Peyer's patch (tissue), 4 donors: ENCODE results near the gene PDE6A. TPM values are rescaled to one million over a fixed set of nuclear protein-coding genes. Genes with fewer than 3 reads are reported as not detected.

ENCODE experiments used
- DNase-seq, 3 donors: peaks; one replicate each; pipeline ENCODE4 v3.0.0-alpha.2; 2017 to 2019
- H3K27ac ChIP-seq, 4 donors: fragments of 200-600 bp; sonication (generic); one replicate each; pipeline ENCODE4 v1.5.1; 2016 to 2019
- H3K27me3 ChIP-seq, 2 donors: fragments of 200-600 bp; sonication (generic); one replicate each; pipeline ENCODE4 v1.5.1; 2019
- H3K36me3 ChIP-seq, 3 donors: fragments of 200-600 bp; sonication (generic); one replicate each; pipeline ENCODE4 v1.5.1; 2016 to 2019
- H3K4me1 ChIP-seq, 4 donors: fragments of 200-600 bp; sonication (generic); one replicate each; pipeline ENCODE4 v1.5.1; 2016 to 2019
- H3K4me3 ChIP-seq, 4 donors: fragments of 200-600 bp; sonication (generic); 1 replicate in 3 of 4; 2 replicates in 1 of 4; pipeline ENCODE4 v1.5.1; 2016 to 2019; ENCODE audit warnings: mild to moderate bottlenecking in 1 of 4
- H3K9me3 ChIP-seq, 4 donors: fragments of 200-600 bp; sonication (generic); one replicate each; pipeline ENCODE4 v1.5.1; 2016 to 2019; ENCODE audit warnings: mild to moderate bottlenecking in 1 of 4
- POLR2A ChIP-seq, 2 donors: fragments of 450-650 bp; IDR thresholded peaks; one replicate each; pipeline ENCODE4 v1.5.1; 2017; ENCODE audit warnings: antibody characterized with exemption in 2 of 2, mild to moderate bottlenecking in 2 of 2, moderate library complexity in 2 of 2
- total RNA-seq, 4 donors: library from RNA; depleted of rRNA; stranded (reverse); fragments of >200 nt; gene quantifications; one replicate each; pipeline ENCODE4 v1.1.0, GENCODE V29; 2016
- TF ChIP-seq, protein P1 (sequence below), 6 experiments: fragments of 450-650 bp in 4 of 6; fragments of 200-600 bp in 2 of 6; sonication (generic) in 1 of 6; IDR thresholded peaks; one replicate each; pipeline ENCODE4 v1.5.1; 2017 to 2019; ENCODE audit warnings: antibody characterized with exemption in 6 of 6, mild to moderate bottlenecking in 3 of 6, moderate library complexity in 1 of 6

The PDE6A gene
- total RNA-seq, 4 donors from 2014 or later: not detected

DNA sequence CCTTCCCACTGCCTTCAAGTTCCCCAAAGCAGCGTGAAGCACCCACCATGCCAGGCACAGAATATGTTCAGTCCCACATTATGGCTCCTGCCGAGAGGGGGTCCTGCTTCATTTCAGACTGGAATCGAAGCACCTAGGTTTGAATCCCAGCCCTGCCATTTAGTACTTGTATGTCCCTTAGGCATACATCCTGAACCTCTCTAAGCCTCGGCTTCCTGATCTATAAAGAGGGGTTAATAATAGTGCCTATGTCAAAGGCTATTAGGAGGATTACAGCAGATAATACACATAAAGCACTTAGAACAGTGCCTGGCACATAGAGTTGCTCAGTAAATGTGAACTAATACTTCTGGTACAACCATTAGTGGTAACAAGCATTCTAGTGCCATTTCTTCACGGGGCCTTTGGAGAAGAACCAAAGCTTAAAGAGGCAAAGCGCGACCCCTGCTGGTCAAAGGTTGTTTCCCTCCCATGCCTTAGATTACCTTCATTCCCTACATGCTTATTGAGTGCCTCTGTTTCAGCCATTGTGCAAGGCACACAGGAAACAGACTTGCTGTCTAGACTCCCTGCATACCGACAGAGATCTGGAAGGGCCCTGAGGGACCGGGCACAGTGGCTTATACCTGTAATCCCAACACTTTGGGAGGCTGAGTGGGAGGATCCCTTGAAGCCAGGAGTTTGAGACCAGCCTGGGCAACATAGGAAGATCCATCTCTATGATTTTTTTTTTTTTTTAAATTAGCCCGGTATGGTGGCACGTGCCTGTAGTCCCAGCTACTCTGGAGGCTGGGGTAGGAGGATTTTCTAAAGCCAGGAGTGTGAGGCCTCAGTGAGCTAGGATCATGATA, 116.2 kb downstream of the PDE6A start:
- Histone ChIP-seq H3K36me3 (peaks cover 0 to 47% (median 0%) of the 10 kb centered on the region in 3 donors), H3K9me3 (no peaks in the 10 kb centered on the region), H3K4me1 (peaks cover 0 to 22% (median 0%) of the 10 kb centered on the region in 4 donors), H3K27me3 (no peaks in the 10 kb centered on the region), H3K27ac (peak overlapping the region in 1 of 4 donors; percentile 83), H3K4me3 (no peak overlapping the region)
- TF ChIP-seq, protein P1, sequence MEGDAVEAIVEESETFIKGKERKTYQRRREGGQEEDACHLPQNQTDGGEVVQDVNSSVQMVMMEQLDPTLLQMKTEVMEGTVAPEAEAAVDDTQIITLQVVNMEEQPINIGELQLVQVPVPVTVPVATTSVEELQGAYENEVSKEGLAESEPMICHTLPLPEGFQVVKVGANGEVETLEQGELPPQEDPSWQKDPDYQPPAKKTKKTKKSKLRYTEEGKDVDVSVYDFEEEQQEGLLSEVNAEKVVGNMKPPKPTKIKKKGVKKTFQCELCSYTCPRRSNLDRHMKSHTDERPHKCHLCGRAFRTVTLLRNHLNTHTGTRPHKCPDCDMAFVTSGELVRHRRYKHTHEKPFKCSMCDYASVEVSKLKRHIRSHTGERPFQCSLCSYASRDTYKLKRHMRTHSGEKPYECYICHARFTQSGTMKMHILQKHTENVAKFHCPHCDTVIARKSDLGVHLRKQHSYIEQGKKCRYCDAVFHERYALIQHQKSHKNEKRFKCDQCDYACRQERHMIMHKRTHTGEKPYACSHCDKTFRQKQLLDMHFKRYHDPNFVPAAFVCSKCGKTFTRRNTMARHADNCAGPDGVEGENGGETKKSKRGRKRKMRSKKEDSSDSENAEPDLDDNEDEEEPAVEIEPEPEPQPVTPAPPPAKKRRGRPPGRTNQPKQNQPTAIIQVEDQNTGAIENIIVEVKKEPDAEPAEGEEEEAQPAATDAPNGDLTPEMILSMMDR (IDR thresholded peaks at IDR 0.05): peak; percentile 77 to 96 (median 90)
- no peak for TF ChIP-seq POLR2A (IDR thresholded peaks at IDR 0.05)
- peak; percentile 80 to 96 (median 89) for DNase-seq

DNA sequence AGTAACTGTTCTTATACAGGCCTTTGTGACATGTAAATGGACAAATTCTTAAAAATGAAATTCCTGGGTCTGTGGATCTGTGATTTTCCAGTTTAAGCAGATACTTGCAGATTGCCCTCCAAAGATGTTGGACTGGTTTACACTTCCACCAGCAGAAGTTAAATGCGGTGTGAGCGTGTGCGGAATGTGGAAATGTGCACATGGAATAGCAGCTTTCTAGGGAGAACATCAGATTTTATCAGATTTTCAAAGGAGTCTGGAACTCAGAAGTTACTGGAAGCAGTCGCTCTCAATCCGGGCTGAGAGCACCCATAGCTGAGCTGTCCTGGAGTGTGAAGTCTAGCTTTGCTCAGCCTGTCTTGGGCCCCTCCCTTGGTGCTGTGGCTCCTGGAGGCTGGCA, 117.0 kb downstream of the PDE6A start:
- Histone ChIP-seq H3K4me3 (no peak overlapping the region), H3K36me3 (peaks cover 0 to 38% (median 0%) of the 10 kb centered on the region in 3 donors), H3K27me3 (no peaks in the 10 kb centered on the region), H3K27ac (peak overlapping the region in 2 of 4 donors; percentile 13 to 83), H3K9me3 (no peaks in the 10 kb centered on the region), H3K4me1 (peaks cover 0 to 31% (median 0%) of the 10 kb centered on the region in 4 donors)
- TF ChIP-seq, protein P1 (IDR thresholded peaks at IDR 0.05): no peak
- TF ChIP-seq POLR2A (IDR thresholded peaks at IDR 0.05): no peak
- no peak for DNase-seq

DNA sequence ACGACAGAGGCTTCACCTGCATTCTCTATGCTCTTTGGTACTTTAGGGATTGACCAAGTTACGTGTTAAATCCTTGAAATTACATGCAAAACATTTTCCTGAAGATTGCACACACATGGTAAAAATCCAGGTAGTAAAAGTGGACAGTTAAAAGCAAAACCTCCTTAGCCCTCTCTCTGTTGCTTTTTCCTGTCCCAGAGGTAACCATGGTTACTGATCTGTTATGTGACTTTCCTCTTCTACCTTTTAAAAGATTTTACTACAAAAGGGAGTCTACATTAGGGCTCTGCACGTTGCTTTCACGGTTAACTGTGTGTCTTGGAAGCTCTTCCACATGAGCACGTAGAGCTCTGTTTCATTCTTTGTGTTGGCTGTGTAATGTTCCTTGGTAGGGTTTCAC, 117.5 kb downstream of the PDE6A start:
- no peaks in the 10 kb centered on the region for H3K9me3 ChIP-seq
- H3K4me1 ChIP-seq: peaks cover 0 to 31% (median 0%) of the 10 kb centered on the region in 4 donors
- no peaks in the 10 kb centered on the region for H3K27me3 ChIP-seq
- no peak overlapping the region for H3K4me3 ChIP-seq
- no peak for TF ChIP-seq POLR2A (IDR thresholded peaks at IDR 0.05)
- TF ChIP-seq, protein P1 (IDR thresholded peaks at IDR 0.05): no peak
- DNase-seq: no peak
- H3K27ac ChIP-seq: peak overlapping the region in 1 of 4 donors; percentile 83
- peaks cover 0 to 34% (median 0%) of the 10 kb centered on the region in 3 donors for H3K36me3 ChIP-seq

DNA sequence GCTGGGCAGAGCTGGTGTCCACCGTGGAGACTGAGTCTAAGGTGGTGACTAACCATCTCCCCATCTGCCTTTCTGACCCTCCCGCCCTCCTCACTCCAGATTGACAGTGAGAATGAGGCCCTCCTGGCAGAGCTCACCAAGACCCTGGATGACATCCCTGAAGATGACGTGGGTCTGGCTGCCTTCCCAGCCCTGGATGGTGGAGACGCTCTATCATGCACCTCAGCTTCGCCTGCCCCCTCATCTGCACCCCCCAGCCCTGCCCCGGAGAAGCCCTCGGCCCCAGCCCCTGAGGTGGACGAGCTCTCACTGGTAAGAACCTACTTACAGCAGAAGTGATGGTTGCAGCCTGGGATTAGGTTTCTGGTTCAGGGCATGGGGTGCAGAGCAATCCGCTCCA, 118.0 kb downstream of the PDE6A start:
- peaks cover 0 to 31% (median 0%) of the 10 kb centered on the region in 3 donors for H3K36me3 ChIP-seq
- H3K27ac ChIP-seq: peak overlapping the region in 2 of 4 donors; percentile 30 to 83
- no peaks in the 10 kb centered on the region for H3K27me3 ChIP-seq
- no peak overlapping the region for H3K4me3 ChIP-seq
- H3K4me1 ChIP-seq: peaks cover 0 to 31% (median 0%) of the 10 kb centered on the region in 4 donors
- no peak for DNase-seq
- no peaks in the 10 kb centered on the region for H3K9me3 ChIP-seq
- TF ChIP-seq, protein P1 (IDR thresholded peaks at IDR 0.05): no peak
- TF ChIP-seq POLR2A (IDR thresholded peaks at IDR 0.05): no peak

DNA sequence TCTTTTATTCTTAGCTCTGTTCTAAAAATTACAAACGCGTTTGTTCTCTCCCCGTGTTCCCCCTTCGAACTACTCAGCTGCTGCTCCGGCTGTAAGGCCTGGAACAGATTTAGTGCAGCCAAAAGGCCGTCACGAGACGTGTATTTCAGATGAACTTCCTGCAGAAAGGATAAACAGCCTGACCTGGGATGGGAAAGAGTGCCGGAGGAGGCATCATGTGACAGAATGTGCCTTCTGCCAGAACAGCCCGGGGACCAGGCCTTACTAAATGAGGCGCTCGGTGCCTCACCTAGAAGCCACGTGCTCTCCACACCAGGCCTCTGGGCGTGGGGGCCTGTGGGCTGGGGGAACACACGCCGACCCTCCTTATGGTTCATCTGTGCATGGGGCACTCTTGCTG, 119.7 kb downstream of the PDE6A start:
- H3K9me3 ChIP-seq: no peaks in the 10 kb centered on the region
- TF ChIP-seq, protein P1 (IDR thresholded peaks at IDR 0.05): no peak
- TF ChIP-seq POLR2A (IDR thresholded peaks at IDR 0.05): no peak
- peak overlapping the region in 3 of 4 donors; percentile 30 to 83 (median 71) for H3K27ac ChIP-seq
- peaks cover 0 to 31% (median 0%) of the 10 kb centered on the region in 3 donors for H3K36me3 ChIP-seq
- DNase-seq: peak in 1 of 3 donors; percentile 52
- H3K27me3 ChIP-seq: no peaks in the 10 kb centered on the region
- H3K4me3 ChIP-seq: no peak overlapping the region
- H3K4me1 ChIP-seq: peaks cover 0 to 35% (median 0%) of the 10 kb centered on the region in 4 donors
